Osteocyte (in vitro differentiated cells): ENCODE data around the gene RPL5. TPM values are rescaled to one million over a fixed set of nuclear protein-coding genes. Genes with fewer than 3 reads are reported as not detected.

Source experiments
- DNase-seq: peaks from one replicate; pipeline ENCODE4 v3.0.0; 2021; ENCODE audit warnings: mixed read lengths; ENCODE audit not compliant: unreplicated experiment; ENCODE audit errors: extremely low spot score
- H3K27ac Mint-ChIP-seq: one replicate; pipeline ENCODE4 v1.8.0; 2021; ENCODE audit warnings: mild to moderate bottlenecking, mixed read lengths; ENCODE audit not compliant: unreplicated experiment
- H3K27me3 Mint-ChIP-seq: one replicate; pipeline ENCODE4 v1.8.0; 2021; ENCODE audit warnings: mixed read lengths; ENCODE audit not compliant: unreplicated experiment
- H3K36me3 Mint-ChIP-seq: one replicate; pipeline ENCODE4 v1.8.0; 2021; ENCODE audit warnings: mixed read lengths; ENCODE audit not compliant: unreplicated experiment
- H3K4me1 Mint-ChIP-seq: one replicate; pipeline ENCODE4 v1.8.0; 2021; ENCODE audit warnings: mixed read lengths; ENCODE audit not compliant: unreplicated experiment
- H3K4me3 Mint-ChIP-seq: one replicate; pipeline ENCODE4 v1.8.0; 2021; ENCODE audit warnings: mild to moderate bottlenecking, moderate library complexity, mixed read lengths; ENCODE audit not compliant: unreplicated experiment
- H3K9me3 Mint-ChIP-seq: one replicate; pipeline ENCODE4 v1.8.0; 2021; ENCODE audit warnings: mixed read lengths; ENCODE audit not compliant: unreplicated experiment
- total RNA-seq: library from RNA; stranded (reverse); gene quantifications from 2 replicates; pipeline ENCODE4 v1.2.1, GENCODE V29; 2021
- TF ChIP-seq, protein P1 (sequence below): fragments of 200-600 bp; sonication (generic); IDR thresholded peaks from 2 replicates; pipeline ENCODE4 v1.5.0; 2021; ENCODE audit warnings: antibody characterized with exemption, mild to moderate bottlenecking, moderate library complexity

Gene RPL5
- total RNA-seq, 1 donor from 2014 or later, result 883 TPM

DNA sequence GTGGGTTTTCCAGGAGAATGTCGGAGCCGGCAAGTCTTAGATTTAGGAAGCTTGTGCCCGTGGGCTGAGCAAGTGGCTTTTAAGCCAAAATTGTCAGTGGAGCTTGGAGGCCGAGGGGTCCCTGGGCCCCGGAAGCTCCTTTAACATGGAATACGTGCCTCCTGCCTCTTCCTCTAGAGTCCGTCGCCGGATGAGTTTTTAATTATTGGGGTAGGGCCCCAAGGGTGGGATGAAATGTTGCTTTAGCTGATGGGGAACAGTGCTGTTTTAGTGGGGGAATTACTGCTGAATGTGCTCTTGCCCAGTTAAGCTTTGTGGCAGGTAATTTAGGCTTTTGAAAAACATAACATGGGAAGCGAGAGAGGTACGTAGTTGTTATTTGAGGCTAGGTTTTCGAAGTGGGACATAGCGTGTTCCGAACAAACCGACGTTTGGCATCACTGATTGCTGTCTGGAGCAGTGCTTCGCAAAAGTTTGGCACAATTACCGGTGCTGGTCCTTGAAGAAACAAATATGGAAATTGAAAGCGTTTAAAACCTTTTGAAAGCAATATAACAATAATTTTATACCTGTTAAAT lies 786 bp downstream of the RPL5 start:
- no peak for DNase-seq
- no peaks in the 10 kb centered on the region for H3K9me3 Mint-ChIP-seq
- TF ChIP-seq, protein P1, sequence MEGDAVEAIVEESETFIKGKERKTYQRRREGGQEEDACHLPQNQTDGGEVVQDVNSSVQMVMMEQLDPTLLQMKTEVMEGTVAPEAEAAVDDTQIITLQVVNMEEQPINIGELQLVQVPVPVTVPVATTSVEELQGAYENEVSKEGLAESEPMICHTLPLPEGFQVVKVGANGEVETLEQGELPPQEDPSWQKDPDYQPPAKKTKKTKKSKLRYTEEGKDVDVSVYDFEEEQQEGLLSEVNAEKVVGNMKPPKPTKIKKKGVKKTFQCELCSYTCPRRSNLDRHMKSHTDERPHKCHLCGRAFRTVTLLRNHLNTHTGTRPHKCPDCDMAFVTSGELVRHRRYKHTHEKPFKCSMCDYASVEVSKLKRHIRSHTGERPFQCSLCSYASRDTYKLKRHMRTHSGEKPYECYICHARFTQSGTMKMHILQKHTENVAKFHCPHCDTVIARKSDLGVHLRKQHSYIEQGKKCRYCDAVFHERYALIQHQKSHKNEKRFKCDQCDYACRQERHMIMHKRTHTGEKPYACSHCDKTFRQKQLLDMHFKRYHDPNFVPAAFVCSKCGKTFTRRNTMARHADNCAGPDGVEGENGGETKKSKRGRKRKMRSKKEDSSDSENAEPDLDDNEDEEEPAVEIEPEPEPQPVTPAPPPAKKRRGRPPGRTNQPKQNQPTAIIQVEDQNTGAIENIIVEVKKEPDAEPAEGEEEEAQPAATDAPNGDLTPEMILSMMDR, result no peak
- peak overlapping the region; percentile 98 for H3K4me3 Mint-ChIP-seq
- peaks cover 42% of the 10 kb centered on the region for H3K4me1 Mint-ChIP-seq
- H3K27me3 Mint-ChIP-seq, result no peaks in the 10 kb centered on the region
- peak overlapping the region; percentile 95 for H3K27ac Mint-ChIP-seq
- H3K36me3 Mint-ChIP-seq, result peaks cover 32% of the 10 kb centered on the region

DNA sequence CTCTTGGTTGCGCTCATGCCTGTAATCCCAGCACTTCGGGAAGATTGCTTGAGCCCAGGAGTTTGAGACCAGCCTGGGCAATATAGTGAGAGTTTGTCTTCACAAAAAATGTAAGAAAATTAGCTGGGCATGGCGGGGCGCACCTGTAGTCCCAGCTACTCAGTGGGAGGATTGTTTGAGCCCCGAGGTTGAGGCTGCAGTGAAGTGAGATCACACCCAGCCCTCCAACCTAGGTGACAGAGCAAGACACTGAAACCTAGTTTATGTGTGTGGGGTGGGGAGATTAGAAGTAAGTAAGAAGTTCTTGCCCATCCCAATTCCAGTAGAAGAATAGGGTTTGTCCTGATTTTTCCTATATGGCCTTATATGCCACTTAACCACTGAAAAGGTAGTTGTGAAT lies 2.0 kb downstream of the RPL5 start:
- Mint-ChIP-seq H3K27ac (peak overlapping the region; percentile 95), H3K27me3 (no peaks in the 10 kb centered on the region), H3K4me3 (peak overlapping the region; percentile 98)

DNA sequence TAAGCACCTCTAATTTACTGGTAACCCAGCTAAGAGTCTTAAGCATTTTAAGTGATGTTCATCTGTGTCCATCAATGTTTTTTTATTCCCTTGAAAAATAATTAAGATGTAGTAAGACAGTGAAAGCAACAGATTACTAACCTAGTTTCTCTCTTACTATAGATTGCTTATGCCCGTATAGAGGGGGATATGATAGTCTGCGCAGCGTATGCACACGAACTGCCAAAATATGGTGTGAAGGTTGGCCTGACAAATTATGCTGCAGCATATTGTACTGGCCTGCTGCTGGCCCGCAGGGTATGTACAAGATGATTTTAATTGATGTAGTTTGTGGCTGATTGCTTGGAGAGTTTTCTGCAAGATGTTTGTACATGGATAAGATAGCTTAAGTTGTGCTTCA lies 2.8 kb downstream of the RPL5 start:
- TF ChIP-seq, protein P1, result no peak
- Mint-ChIP-seq H3K4me1 (peaks cover 53% of the 10 kb centered on the region), H3K27me3 (no peaks in the 10 kb centered on the region), H3K9me3 (no peaks in the 10 kb centered on the region), H3K4me3 (peak overlapping the region; percentile 98), H3K27ac (peak overlapping the region; percentile 11), H3K36me3 (peaks cover 48% of the 10 kb centered on the region)
- no peak for DNase-seq

More for the DNA sequence above, 2.0 kb downstream of the RPL5 start:
- H3K36me3 Mint-ChIP-seq, result peaks cover 41% of the 10 kb centered on the region
- DNase-seq, result no peak
- TF ChIP-seq, protein P1, result no peak
- no peaks in the 10 kb centered on the region for H3K9me3 Mint-ChIP-seq
- peaks cover 50% of the 10 kb centered on the region for H3K4me1 Mint-ChIP-seq

DNA sequence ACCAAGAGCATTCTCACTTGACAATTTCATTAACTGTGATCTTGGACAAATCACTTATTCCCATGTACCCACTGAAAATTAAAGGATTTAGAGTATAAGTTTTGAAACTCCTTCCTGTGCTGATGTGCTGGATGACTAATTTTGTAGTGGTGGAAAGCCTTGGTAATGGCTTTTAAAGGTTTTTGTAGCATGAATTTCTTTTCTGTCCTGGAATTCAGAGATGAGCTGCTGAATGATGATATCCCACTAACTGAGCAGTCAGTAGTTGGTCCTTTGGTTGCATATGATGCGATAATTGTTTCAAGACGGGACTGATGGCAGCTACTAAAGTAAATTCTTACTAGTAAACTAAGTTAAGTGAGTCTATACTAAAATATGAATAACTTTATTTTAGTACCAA lies 5.2 kb downstream of the RPL5 start:
- Mint-ChIP-seq H3K27ac (peak overlapping the region; percentile 7), H3K4me1 (peaks cover 53% of the 10 kb centered on the region), H3K27me3 (no peaks in the 10 kb centered on the region), H3K9me3 (no peaks in the 10 kb centered on the region), H3K36me3 (peaks cover 66% of the 10 kb centered on the region), H3K4me3 (no peak overlapping the region)
- TF ChIP-seq, protein P1, result no peak
- no peak for DNase-seq

DNA sequence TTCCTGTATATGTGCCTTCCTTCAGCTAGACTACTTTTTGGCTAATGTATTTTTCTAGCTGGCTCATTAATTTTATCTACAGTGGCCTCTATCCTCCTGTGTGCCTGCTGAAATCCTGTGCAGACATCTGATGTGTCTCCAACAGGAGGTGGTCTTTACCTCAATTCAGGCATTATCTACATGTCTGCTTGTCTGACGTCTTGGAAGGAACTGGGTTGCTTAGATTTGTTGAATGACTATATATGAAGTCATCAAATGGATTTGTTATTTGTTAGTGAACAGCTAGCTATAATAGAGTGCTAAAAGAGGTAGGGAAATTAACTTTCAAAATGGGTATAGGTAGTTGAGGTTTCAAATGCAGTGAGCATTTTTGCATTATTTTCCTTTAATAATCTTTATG lies 6.7 kb downstream of the RPL5 start:
- Mint-ChIP-seq H3K4me1 (peaks cover 43% of the 10 kb centered on the region), H3K4me3 (no peak overlapping the region), H3K27me3 (no peaks in the 10 kb centered on the region), H3K36me3 (peaks cover 76% of the 10 kb centered on the region), H3K9me3 (no peaks in the 10 kb centered on the region), H3K27ac (peak overlapping the region; percentile 27)
- TF ChIP-seq, protein P1, result no peak
- DNase-seq, result no peak
